Rectal smooth muscle tissue (tissue), 1 donor: Measurements from ENCODE around the gene GFRAL.

Source experiments
- H3K27ac ChIP-seq: one replicate; pipeline ENCODE4 v1.7.0; 2013; ENCODE audit warnings: low read depth, low read length, inconsistent platforms
- H3K27me3 ChIP-seq: one replicate; pipeline ENCODE4 v1.7.0; 2013; ENCODE audit warnings: low read length; ENCODE audit not compliant: control insufficient read depth, insufficient read depth
- H3K36me3 ChIP-seq: one replicate; pipeline ENCODE4 v1.7.0; 2013; ENCODE audit warnings: low read length; ENCODE audit not compliant: control insufficient read depth, insufficient read depth
- H3K4me1 ChIP-seq: one replicate; pipeline ENCODE4 v1.7.0; 2013; ENCODE audit warnings: low read length; ENCODE audit not compliant: control insufficient read depth, insufficient read depth
- H3K4me3 ChIP-seq: one replicate; pipeline ENCODE4 v1.7.0; 2013; ENCODE audit warnings: low read length
- H3K9ac ChIP-seq: one replicate; pipeline ENCODE4 v1.7.0; 2013; ENCODE audit warnings: low read length

The GFRAL gene

DNA sequence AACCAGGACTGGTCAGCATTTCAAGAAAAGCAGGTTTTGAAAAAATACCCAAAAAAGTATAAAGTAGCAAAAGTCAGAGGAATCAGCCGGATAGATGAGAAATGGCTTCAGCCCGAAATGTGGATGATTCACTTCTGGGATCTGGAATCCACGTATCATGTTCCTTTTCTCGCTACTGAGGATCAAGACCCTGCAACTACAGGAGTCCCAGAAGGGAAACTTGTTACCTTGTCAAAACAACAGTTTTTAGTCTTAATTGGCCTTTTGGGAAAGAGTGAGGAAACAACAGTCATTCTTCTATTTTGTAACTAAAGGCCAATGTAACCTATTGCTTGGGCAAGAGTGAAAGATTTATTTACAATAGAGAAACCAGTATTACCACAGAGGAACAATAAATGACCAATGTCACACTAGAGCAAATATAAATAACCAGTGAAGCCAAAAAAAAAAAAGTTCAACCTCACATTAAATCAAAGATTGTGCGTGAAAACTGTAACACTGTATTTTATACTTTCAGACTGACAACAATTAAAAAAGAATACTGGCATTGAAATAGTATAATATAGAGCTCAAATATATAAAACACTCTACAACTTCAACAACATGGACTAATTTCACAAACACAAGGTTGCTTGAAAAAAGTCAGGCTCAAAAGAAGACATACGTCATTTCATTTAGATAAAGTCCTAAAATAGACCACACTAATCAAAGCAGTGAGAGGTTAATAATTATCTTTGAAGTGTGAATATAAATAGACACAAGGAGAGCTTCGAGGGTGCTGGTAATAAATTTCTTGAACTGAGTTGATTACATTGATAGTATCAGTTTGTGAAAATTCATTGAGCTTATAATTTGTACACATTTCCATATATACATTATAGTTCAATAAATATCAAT is 116.2 kb downstream of the GFRAL start:
- no peak overlapping the region for H3K4me3 ChIP-seq
- no peaks in the 10 kb centered on the region for H3K4me1 ChIP-seq
- H3K9ac ChIP-seq: no peak overlapping the region
- no peaks in the 10 kb centered on the region for H3K27me3 ChIP-seq
- no peaks in the 10 kb centered on the region for H3K36me3 ChIP-seq
- H3K27ac ChIP-seq: no peak overlapping the region

DNA sequence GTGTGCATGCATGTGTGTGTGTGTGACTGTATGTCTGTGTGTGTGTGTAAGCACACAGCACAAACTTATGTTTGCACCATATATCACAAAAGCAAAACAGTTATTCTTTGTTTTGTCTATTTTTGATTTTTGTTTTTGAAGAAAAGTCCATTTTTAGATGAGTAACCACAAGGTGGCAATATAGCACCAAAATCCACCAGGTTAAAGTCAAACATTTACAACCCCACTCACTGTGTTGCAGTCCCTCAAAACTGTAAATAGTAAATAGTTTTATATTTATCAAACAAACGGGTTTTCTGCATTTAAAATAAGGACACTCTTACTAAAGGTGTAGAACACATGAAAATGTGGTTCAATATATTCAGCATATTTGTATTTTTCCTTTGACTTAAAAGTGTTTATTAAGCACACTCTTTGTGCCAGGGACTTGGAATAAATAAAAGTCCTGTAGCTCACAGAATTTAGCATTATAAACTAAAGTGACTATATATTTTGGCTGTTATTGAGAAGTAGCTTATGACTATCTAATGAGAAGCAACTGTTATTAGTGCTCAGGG is 118.5 kb downstream of the GFRAL start:
- Histone ChIP-seq H3K36me3 (no peaks in the 10 kb centered on the region), H3K27ac (no peak overlapping the region), H3K4me1 (no peaks in the 10 kb centered on the region), H3K4me3 (no peak overlapping the region), H3K9ac (no peak overlapping the region), H3K27me3 (no peaks in the 10 kb centered on the region)

DNA sequence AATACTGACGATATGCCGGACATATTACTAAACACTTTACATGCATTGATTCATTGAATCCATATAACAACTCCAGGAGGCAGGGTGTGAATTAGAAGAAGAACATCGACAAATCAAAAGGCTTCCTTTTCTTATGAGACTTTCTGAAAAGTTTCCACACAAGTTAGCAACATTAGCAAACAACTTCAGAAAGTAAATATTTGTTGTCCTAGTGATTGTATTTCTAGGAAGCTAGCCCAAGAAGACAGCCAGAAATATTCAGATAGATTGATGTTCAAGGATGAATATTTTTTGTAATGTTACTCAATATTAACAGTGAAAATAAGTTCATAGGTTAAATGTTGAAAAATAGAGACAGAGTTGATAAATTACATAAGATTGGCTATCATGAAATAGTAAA is 120.6 kb downstream of the GFRAL start:
- H3K27me3 ChIP-seq: no peaks in the 10 kb centered on the region
- H3K4me3 ChIP-seq: no peak overlapping the region
- H3K36me3 ChIP-seq: no peaks in the 10 kb centered on the region
- no peaks in the 10 kb centered on the region for H3K4me1 ChIP-seq
- no peak overlapping the region for H3K9ac ChIP-seq
- no peak overlapping the region for H3K27ac ChIP-seq

DNA sequence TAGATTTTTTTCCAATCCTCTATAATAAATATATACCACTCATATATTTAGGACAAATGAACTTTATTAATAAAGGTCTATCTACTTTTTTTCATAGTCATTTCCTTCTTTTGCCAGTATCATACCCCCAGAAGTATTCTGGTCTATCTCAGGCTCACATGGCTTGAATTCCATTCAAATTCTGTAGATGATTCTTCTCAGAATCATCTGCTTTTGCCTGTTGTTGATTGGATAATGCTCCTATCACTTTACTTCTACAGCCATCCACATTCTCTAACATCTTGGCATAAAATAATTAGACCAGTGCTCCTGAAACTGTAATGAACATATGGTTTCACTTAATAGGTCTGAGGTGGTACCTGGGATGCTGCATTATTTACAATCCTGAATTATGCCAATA is 121.2 kb downstream of the GFRAL start:
- no peaks in the 10 kb centered on the region for H3K27me3 ChIP-seq
- H3K9ac ChIP-seq: no peak overlapping the region
- no peaks in the 10 kb centered on the region for H3K4me1 ChIP-seq
- H3K4me3 ChIP-seq: no peak overlapping the region
- H3K27ac ChIP-seq: no peak overlapping the region
- H3K36me3 ChIP-seq: no peaks in the 10 kb centered on the region

DNA sequence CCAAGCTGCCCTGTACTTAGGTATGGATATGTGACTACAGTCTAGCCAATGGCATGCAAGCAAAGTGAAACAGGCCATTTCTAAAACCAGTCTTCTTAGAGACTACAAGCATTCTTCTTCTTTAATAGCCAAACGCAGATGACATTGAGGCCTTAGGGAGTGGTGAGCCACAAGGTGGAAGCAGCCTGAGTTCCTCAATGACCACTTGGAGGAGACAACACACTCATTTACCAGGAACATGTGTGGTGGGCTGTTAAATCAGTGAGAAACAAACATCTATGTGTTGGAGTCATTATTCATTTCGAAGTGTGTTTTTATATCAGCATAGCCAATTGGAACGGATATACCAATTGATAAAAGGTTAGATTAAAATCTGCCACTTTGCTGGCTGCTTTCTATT is 122.0 kb downstream of the GFRAL start:
- Histone ChIP-seq H3K4me3 (no peak overlapping the region), H3K4me1 (no peaks in the 10 kb centered on the region), H3K27me3 (no peaks in the 10 kb centered on the region), H3K9ac (no peak overlapping the region), H3K27ac (no peak overlapping the region), H3K36me3 (no peaks in the 10 kb centered on the region)

DNA sequence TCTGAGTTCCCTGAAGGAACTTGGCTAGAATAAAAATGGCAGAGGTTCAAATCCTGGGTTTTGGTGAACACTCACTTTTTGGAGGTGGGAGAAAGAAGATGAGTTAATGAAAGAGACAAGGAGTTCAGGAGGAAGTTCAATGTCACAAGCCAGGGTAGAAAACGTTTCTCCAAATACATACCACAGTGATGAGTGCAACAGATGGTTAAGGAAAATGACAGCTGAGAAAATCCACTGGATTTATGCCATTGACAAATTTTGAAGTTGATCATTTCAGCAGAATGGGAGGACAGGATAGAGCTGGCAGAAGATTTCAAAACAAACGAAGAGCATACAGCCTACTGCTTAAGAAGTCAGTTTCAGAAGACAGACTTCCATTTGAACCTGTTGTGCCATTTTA is 122.7 kb downstream of the GFRAL start:
- H3K9ac ChIP-seq: no peak overlapping the region
- no peak overlapping the region for H3K27ac ChIP-seq
- no peaks in the 10 kb centered on the region for H3K27me3 ChIP-seq
- H3K36me3 ChIP-seq: no peaks in the 10 kb centered on the region
- no peak overlapping the region for H3K4me3 ChIP-seq
- H3K4me1 ChIP-seq: no peaks in the 10 kb centered on the region
